A172 (cell line): ENCODE measurements around the gene NUAK1. TPM values are rescaled to one million over a fixed set of nuclear protein-coding genes. Genes with fewer than 3 reads are reported as not detected.

Source experiments
- DNase-seq: peaks from one replicate; pipeline ENCODE4 v3.0.0-alpha.2; 2015; ENCODE audit warnings: low spot score
- total RNA-seq: library from RNA; depleted of rRNA; stranded (reverse); fragments of >200 nt; shearing (Covaris generic); gene quantifications from 2 replicates; pipeline ENCODE4 v1.2.3, GENCODE V29; 2014

Gene NUAK1
- total RNA-seq, 1 experiment from 2014 or later: 35.5 TPM

DNA sequence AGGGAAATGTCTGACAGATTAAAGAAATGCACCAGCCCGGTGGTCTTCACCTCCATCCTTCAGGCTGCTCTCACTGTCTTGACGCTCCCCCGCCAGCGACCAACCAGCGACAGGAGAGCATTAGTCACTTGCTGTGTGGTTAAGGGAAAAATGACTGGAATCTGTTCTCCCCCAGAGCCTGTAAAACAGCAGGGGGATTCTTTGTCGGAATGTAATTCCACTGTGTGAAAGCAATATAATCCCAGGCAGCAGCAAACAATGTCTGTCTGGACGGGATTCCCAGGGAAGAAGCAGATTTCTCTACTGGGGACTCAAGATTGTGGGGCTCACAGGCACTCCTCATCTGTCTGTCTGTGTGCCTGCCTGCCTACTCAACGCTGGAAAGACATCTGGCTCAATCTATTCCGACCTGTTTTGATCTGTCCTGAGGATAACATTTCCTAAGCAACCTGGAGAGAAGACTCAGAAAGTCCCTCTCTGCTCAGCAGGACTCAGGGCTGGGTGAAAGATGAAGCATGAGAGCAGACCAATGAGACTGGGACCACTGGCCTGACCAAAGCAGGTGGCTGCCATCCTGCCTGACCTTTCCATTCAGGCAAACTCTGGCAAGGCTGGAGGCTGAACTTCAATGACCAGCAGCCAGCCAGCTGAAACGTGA, 54.6 kb downstream of the NUAK1 start:
- DNase-seq: peak; percentile 96

DNA sequence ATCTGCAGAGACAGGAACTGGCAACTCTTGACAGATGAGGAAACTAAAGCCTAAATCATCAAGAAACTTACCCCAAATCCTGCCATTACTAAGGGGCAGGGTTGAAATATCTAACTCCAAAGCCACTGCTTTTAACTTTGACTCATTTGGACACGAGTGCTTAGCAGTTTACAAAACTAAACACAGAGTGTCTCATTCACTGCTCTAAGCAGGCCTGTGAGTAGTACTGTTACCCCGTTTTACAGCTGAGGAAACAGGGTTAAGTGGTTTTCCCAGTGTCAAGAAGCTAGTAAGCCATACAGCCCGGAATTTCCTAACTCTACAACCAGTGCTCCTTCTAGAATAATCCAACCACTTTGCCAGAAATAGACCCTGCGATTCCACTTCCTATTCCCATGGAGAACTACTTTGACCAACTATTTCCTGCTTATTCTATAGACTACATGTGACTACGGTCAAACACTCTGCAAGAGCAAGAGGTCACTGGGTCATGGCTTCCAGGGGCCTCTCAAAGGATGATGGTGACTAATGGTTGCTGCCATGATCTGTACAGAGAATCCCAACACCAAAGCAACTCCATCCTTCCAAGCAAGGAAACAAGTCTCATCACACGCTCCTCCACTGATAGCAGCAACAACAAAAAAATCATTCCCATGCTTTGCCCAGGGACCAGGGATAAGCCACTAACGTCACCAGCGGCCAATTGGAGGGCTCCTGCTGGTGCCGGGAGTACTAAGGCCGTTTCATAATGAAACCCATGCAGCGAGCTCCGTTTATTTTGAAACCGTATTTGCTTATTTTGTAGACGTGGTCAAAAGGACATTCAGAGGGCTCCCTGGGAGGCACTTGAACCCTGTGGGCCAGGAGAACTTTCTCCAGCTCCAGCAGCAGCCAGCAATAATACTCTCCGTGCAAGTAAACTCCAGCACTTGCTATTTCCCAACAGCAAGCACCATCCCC, 56.3 kb downstream of the NUAK1 start:
- no peak for DNase-seq

DNA sequence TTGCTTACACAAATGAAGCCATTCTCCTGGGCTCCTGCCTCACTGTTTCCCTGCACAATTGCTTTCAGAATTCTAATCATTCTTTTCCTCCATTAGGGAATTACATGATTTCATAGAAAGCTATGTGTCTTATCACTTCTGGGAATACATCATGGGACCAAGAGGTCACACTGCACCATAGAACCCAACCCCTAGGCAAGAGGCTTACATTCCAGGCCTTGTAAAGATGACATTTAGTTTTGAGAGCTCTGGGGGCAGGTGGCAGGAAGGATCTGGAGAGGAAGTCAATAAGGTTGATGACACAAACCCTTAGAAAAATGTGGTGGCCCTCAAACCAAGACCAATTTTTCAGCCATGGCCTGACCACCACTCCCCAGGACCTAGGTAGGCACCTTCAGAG, 57.1 kb downstream of the NUAK1 start:
- DNase-seq: peak; percentile 57

DNA sequence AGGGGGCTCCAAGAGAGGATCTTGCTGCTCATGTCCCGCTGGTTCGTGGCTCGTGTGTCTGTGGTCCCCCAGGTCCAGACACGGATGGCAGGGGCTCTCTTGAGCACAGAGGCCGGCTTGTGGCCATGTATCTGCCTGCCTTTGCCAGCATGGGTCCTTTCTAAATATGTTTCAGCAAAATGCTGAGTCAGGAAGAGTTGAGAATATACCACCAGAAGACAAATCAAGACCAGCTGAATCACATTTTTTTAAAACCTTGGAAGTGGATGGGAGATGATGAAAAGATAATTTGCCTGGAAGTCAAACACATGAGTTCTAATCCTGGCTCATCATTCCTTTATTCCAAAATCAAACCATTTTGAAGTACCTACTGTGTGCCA, 58.0 kb downstream of the NUAK1 start:
- DNase-seq: no peak

DNA sequence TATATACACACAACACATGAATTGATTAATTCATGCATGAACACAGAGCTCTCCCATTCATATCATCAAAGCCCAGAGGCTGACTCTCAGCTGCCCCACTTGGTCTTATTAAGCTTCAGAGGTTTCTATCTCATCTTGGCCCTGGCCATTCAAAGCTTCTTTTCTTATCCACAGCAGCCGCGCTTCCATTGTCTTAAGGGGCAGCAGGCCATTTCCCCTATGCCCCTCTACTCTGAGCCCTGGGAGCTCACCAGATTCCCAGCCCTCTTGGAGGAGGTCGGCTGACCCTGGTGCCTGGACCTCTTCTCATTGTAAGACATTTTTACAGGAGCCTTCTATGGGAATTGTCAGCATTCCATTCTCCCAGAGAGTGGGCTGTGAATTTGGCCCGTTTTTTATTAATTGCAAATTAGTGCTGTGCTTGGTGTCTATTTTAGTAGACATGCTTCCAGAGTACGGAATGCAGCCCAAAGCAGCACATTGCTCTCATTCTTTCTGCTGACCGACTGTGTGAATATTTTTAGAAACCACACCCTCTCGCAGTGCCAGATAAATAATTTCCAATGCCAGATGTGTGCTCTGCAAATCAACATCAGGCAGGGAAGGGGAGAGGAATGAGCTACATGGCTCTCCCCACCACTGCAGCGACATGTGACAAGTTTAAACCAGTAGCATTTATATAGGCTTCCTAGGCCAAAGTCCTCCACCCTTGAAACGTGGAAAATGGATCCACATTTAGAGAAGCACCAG, 58.5 kb downstream of the NUAK1 start:
- DNase-seq: peak; percentile 86

DNA sequence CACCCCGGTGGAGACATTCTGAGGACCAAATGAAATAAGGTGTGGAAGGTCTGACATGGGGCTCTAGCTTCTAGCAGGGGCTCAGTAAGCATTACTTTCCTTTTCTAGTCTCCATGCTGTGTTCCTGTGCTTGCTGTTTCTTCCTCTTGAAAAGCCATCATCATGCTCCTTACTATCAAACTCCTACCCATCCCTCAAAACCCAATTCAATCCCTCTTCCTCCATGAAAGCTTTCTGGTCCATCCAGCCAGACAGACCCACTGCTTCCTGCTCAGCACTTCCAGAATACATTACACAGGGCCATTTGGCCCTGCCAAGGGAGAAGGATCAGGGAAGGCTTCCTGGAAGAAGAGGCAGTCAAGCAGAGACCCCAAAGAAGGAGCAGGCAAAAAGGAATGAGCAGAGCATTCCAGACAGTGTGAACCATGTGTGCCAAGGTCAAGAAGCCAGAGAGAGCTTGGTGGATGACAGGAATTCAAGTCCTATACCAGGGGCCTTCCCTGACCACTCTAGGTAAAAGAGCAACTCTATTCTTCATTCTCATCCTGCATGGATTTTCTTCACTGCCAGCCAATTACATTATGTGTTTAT, 59.5 kb downstream of the NUAK1 start:
- DNase-seq: no peak

DNA sequence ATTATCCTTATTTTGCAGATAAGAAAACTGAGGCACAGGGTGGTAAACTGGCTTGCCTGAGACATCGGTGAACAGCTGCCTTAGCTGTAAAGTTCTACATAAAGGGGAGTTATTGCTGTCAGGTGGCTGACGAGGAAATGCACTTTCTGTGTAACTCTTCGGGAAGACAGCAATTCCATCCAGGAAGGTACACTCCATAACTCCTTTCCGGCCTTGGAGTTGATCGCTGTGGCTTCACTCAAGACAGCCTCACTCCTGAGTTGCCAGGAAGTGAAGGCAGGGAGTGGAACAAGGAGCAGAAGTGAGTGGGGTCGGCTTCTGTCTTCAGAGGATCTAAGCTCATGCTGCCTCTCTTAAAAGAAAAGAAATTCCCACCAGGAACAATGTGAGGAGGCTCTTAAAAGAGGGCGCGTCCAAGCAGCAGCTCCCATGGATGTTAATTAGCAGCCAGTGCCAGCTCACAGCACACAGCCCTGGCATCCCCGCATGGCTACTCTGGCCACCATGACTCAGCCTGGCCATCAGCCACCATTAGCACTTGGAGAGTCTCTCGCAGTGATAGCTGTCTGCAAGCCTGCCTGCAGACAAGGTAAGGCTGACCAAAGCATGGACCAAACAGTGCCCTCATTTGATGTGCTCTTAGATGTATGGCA, 60.3 kb downstream of the NUAK1 start:
- DNase-seq: peak; percentile 96

DNA sequence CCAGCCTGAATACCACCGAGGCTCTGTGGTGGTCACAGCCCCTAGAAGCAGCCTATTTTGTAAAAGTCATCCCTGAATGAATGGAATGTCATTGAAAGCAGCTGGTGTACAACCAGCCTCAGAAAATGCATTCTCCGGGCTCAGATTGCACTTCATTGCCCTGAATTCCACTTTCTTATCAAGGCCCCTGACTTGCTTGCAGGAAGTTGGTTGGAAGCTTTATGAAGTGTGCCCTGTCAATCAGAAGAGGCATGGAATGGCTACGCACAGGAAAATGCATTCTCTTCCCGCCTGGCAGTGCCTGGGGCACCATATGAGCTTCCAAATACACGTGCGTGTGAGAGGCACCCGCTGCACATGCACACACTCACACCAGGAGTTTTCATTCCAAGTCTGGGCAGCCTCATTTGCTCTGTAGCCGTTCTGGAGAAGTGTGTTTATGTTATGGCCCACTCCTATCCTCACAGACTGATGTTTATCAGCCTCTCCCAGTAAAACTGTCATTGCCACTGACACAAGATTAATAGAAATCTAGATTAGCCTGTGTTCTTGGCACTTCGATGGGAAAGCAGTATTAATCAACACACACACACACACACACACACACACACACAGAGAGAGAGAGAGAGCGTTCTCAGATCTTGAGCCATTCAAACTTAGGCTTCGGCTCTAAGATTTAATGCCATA, 63.9 kb downstream of the NUAK1 start:
- peak; percentile 75 for DNase-seq

DNA sequence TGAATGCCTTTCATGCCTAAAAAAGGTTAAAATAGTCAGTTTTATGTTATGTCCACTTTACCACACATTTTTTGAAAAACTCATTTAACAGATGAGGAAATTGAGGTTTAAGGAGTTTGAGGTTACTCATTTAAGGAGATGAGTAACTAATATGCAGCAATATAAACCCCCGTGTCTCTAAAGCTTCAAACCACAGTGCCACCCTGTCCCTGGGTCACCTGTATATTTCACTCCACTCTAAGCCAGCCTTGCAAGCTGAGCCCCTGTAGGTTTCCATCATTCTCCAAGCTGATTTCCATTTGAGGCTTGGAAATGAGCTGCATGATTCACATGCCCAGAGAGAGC, 64.4 kb downstream of the NUAK1 start:
- DNase-seq: no peak

DNA sequence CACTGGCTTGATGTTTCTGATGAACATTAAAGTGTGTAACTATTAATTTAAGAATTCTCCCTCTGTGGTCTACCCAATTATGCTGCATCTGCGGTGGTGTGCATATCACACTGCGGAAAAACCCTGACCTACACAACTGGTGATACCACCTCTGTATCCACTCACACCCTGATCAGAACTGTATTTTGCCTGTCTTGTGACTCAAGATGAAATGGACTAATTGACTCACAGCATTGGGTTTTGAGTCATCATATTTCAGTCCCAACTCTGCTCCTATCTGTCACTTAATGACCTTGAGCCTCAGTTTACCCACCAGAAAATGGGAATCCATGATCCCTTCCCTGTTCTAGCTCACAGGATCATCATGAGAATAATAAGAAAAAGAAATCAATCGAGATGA, 65.6 kb downstream of the NUAK1 start:
- DNase-seq: no peak

DNA sequence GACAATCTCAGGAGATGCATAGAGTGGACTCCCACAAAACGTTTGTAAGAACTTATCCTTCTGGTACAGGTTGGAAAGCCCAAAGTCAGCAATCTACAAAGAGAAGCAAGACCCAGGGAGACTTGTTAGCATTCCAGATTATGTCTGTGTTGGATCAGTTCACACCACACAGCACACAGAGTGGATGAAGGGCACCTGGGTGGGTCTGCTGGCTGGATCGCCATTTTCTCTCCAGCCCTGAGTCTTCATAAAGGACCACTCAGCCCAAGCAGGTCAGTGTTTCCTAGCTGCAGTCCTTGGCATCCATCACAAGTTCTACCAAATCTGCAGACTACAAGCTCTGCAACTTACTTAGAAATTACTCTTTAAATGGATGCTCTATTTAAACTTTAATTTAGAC, 66.0 kb downstream of the NUAK1 start:
- no peak for DNase-seq

DNA sequence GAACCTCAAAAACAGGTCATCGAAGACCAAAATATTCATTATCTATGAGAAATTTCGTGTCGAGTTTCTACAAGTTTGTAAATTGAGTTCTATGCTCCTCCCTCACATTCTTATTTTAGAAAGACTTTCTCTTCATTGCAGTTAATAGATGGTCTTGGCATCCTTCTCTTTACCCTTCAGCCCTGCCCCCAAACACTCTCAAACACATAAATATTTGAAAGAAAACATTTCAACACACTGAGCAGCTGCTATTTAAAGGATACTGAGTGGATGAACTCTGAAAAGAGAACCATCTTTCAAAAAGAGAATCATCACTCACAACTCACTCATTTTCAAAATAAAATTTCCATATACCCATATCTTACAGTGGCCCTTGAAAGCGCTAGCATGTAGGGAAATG, 67.1 kb downstream of the NUAK1 start:
- DNase-seq: no peak

DNA sequence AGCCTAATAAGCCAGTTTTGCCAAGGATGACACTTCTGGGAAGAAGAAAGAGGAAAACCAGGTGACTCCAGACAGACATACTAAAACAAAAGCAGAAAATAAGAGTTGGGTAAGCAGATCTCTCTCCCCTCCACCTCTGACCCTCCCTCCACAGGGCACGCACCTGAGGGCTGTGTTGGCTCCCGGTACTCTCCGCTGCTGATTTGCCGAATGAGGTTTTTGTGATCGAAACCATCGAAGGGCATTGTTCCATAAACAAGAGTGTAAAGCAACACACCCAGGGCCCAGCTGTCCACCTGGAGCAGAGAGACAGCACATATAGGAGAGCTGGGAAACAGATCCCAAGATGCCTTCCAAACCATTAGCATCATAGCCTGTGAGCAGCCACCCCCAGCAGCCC, 68.1 kb downstream of the NUAK1 start:
- DNase-seq: no peak

DNA sequence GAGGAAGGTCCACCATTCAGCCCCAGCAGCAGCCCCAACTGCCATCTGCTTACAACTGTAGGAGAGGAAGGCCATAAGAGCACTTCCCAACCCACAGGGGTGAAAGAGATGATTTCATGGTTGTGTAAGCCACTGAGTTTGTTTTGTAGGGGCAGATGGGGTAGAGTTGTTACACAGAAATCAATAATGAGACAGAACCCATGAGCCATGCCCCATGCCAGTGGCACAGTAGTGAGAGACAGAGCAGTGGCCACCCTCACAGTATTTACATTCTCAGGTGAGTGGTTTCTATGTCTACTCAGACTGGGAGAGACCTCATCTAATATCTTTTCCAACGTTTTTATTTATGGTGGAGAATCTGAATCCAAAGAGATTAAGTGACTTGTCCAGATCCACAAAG, 68.6 kb downstream of the NUAK1 start:
- no peak for DNase-seq

DNA sequence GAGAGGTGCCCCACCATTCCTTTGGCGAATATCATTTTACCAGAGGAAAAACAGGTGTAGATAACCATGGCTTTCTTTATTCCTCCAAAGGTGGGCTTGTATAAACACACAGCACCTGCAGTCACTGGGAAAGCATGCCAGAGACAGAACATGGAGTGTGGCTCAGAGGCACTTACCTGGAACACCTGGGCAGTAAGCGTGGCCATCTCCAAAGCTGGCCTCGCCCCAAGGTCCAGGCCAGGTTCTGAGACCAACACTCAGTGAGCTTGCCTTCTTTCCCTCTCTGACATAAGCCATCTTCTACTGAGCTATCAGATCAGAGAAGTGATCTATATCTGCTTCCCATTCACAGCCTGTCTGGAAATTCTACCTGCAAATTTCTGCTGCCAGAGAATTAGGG, 70.5 kb downstream of the NUAK1 start:
- no peak for DNase-seq

DNA sequence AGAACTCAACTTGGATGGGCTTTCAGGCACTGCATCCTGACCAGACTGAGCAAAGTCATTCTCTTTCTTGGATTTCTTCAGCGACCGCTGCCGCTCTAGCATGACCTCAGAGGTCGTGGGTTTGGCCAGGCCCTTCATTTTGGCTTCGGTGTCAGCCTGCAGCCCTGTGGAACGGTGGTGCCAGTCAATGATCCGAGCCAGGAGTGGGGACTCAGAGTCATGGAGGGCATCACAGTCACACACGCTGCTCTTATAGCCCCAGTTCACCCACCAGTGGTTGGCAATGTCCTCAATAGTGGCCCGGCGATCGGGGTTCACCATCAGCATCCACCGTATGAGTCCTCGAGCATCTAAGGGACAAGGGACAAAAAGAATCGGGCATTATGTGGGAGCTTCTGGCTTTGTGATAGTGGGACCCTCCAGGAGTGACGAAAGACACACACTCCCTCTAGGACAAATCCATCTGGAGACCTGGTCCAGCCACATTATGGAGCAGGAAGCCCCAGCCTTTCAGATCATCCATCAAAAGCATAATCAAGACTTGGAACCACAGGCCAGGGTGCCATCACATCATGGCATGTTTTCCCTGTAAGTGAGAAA, 71.0 kb downstream of the NUAK1 start:
- DNase-seq: no peak

DNA sequence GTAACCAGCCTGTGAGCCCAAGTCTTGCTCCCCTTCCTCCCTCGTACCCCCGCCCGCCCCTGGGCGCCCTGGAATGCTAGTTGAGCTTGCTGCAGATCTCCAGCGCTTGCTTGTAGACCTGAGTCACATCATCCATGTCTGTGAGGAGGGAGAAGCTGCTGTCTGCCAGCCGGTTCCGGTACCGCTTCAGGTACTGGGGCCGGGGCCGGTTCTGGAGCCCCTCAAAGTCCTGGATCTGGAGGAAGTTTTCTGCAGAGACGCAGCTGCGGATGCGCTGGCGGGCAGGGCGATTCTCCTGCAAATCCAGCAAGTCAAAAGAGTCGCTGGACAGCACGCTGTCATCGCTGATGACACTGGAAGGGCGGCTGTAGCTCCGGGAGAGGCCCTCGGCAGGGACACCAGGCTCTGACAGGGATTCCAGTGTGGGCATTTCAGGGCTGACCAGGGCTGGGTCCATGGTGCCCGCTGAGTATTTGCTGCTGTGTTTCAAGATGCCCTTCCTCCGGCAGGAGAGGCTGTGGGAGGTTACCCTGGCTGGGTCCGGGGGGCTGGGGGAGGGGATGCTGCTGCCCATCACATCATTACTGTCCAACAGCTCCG, 71.9 kb downstream of the NUAK1 start:
- DNase-seq: no peak

DNA sequence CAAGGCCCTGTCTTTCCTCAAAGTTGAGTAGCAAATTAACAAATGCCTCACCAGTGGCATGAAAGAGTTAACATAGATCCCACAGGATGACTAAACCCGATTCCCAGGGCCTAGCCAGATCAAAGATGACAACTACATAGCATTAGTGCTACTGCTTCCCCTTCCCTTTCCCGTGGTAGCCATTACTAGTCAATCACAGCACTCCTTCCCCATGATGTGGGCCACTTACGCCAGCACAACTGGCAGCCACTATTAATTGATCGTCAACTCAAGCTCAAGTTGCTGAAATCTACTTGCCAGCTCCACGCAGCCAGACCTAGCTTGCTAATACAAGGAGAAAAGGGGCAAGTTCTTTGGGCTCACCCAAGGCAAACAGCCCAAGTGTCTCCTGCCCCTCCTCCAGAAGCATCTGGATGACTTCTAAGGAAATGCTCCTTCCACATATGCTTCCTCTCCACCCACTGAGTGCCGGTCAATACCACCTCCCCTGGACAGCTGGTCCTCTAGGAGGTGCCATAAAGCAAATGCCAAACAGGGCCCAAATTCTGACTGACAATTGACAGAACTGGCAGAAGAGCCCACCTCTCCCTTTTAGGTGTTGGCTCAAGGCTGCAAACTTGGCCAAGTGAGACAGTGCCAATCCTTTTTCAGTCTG, 72.6 kb downstream of the NUAK1 start:
- no peak for DNase-seq

DNA sequence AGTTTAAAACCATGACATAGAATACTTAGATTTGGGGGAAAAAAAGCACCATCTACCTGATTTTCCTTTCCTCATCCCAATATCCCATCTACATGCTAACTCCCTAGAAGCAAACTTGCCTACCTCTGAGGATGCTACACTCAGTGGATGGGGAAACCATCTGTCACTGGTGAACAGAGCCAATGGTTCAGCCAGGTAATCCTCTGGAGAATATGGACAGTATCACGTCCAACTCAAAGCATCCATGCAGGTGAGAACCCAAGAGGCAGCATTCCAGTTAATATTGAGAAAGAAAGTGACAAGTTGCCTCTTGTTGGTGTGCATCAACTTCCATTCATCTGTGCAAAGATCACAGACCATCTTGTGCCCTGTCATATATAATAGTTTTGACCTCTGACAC, 73.2 kb downstream of the NUAK1 start:
- DNase-seq: no peak

DNA sequence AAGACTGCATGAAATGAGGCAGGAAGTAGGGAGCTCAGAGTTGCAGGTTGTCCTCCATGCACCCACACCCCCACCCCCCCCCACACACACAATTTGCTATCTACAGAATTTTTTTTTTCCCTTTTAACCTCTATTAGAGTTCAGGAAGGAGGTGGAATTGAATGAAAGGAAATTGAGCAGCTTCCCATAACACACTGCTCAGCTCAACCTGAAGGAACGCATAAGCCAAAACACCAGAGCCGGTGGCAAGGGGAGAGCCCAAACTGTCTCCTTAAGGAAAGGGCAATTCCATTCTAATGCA, 74.1 kb downstream of the NUAK1 start:
- DNase-seq: no peak
